GM21576 (cell line): ENCODE data around the gene PDZRN4.
A peak's percentile ranks its signal among the peaks of the same experiment; 100 is the strongest.
"Not testable (repeated sequence)": the region's sequence is repeated elsewhere in the genome, so short reads cannot be mapped to it uniquely, and the experiment has no call there.

ENCODE experiments used
- ATAC-seq: cut with Tn5 transposase; IDR thresholded peaks from one replicate; pipeline ENCODE4 v1.9.1; 2021; ENCODE audit warnings: mild to moderate bottlenecking, moderate library complexity; ENCODE audit not compliant: unreplicated experiment

The PDZRN4 gene

GRCh38 chr12:41213107-41213506 is 25.0 kb downstream of the PDZRN4 start:
- no peak for ATAC-seq

DNA sequence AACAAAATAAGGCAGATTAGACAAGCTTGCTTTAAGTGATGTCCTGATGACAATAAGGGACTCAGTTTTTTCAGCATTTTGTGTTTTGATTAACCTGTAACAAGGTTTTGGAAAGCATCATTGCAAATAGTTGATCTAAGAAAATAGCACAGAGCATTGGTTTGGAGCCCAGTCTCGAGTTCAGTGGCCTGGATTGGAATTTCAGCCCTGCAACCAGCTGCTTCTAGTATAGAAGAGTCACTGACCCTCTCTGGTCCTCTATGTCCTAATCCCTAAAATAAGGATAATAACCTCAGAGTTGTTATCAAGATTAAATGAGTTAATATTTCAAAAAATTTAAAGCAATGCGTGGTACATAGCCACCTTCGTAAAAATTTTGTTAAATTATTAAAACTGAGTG is 25.5 kb downstream of the PDZRN4 start:
- ATAC-seq = no peak

DNA sequence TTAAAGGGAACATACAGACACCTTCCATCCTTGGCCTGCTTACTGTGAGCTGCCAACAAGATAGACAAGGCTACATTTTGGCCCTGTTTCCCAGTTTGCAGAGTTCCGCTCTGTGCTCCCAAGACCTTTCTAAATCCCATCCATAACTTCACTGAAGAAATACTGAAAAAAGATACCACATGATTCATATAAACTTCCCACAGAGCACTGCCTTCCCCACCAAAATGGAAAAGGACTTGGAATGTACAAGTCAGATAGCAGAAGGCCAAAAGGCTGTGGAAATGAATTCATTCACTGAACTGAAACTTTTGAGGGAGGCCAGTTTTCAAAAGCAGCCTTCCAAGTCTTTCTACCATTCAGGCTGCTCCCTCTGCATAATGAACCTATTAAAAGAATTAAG is 29.6 kb downstream of the PDZRN4 start:
- no peak for ATAC-seq

- ATAC-seq = no peak
Measured at GRCh38 chr12:41220931-41221330, 32.8 kb downstream of the PDZRN4 start.

DNA sequence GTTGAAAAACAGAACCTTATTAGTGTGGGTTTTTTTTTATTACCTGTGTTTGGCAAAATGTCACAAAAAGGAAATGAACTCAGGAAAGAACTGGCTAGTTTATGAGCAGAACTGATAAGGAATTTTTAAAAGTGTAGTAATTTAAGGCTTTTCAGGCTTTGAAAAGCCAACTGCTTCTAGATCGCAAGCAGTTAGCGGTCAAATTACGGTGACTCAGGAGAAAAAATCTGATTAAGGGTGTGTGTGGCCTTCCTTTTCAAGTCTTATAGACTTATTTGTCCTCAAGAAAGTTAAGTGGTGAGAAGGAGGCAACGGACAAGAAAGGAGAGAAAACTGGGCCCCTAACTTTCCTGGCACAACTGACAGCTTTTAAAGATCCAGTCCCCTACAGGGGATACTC is 33.4 kb downstream of the PDZRN4 start:
- ATAC-seq = no peak

DNA sequence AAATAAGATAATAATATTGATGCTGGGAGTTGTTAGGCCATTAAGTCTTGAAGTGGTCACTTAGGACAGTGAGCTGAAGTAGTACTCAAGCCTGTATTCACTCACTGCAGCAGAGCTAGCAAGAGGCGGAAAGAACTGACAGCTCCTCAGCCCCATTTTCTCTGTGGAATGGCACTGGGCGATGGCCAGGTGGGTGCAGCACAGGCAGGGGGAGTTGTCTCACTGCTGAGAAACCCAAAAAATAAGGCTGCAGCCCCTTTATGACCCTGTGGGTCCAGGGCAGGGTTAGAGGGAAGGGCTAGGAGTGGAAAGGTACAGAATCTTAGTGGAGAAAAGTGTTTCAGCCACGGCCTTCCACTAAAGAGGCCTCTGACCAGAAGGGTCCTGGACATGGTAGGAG is 35.5 kb downstream of the PDZRN4 start:
- ATAC-seq = no peak

- no peak for ATAC-seq
Measured at GRCh38 chr12:41224066-41224465, 35.9 kb downstream of the PDZRN4 start.

GRCh38 chr12:41225179-41225578 is 37.1 kb downstream of the PDZRN4 start:
- no peak for ATAC-seq

GRCh38 chr12:41228066-41228820 is 40.1 kb downstream of the PDZRN4 start:
- ATAC-seq = no peak

GRCh38 chr12:41230756-41231155 is 42.6 kb downstream of the PDZRN4 start:
- no peak for ATAC-seq

DNA sequence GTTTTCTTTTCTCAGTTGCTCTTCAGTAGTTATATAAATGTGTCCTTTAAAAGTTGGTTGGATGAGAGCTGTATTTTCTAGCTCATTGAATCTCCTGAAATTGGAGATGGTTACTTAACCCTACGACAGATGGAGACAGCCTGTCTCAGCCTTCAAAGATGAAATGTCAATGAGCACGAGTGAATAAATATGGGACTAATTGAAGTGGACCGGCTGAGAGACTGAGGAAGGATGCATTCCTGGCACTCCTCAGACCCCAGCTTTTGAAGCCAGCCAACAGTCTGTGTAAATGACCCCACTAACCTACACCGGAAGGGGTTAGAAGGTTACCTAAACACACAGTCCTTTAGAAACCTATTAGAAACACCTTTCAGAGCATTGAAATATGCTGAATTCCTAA is 46.6 kb downstream of the PDZRN4 start:
- no peak for ATAC-seq

GRCh38 chr12:41242603-41243002 is 54.5 kb downstream of the PDZRN4 start:
- no peak for ATAC-seq

GRCh38 chr12:41248391-41248790 is 60.3 kb downstream of the PDZRN4 start:
- ATAC-seq = no peak

GRCh38 chr12:41250748-41251147 is 62.6 kb downstream of the PDZRN4 start:
- ATAC-seq = no peak

DNA sequence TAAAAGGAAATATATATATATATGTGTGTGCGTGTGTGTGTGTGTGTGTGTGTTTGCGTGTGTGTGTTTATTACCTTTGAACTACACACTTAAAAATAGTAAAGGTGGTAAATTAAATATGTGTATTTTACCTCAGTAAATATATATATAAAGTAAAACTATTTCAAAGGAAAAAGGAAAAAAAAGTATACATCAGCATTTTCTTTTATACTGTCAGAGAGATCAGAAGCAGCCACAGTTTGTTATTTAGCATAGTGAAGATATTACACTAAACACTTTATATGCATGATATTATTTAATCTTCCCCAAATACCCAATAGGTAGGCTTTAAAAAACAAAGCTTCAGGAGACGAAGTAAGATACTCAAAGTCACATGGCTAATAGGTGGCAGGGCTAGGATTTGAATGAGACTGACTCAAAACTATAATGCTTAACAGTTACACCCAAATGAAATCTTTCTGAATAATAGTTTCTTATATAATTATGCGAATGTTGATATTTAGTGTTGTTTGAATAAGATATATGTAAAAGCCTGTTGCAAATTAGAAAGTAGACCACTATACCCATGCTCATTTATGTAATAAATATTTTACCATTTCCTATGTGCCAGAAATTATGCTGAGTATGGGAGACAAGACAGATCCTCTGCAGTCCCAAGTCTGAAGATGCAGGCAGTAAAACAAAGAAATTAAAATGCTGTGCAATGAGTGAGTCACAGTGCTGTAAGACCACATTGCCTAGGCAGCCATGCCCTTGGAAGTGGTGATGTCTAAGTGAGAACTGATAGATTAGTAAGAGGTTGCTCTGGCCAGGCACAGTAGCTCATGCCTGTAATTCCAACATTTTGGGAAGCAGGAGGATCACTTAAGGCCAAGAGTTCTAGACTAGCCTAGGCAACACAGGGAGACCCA is 66.1 kb downstream of the PDZRN4 start:
- ATAC-seq = no peak

- not testable (repeated sequence) for ATAC-seq
Measured at GRCh38 chr12:41263196-41263595, 75.1 kb downstream of the PDZRN4 start.

GRCh38 chr12:41264281-41264680 is 76.2 kb downstream of the PDZRN4 start:
- no peak for ATAC-seq

DNA sequence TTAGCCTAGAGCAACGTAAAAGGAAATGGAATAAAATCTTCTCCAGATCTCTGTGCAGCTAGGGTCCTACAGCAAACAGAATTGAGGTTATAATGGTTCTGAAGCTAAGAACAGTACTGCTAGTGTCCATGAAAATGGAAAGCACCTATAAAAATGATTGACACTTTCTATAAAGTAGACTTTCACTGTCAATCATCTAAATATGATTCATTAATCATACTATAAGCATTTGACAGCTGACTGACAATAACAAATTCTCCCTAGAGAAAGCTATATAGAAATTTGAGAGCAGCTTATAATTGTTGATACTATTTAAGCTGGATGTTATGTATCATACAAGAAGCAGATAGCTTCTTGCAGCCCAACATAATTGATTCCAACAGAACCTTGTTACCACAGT is 80.9 kb downstream of the PDZRN4 start:
- no peak for ATAC-seq

DNA sequence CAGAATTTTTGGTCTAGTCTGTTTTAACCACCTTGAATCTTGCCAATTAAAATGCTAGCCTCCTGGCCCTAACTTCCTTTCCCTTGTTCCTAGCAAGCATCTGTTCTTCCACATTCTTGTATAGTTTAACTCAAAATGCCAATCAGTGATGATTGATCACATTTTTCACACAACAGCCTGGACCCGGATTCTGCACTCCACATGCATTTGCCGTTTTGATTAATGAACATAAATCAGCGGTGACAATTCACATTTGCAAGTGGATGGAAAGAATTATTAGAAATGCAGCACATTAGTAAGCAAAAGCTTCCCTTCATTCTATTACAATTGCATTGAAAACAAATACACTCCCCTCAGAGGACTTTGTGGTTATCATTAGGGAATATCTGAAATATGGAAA is 83.4 kb downstream of the PDZRN4 start:
- ATAC-seq = no peak

GRCh38 chr12:41274643-41275042 is 86.5 kb downstream of the PDZRN4 start:
- ATAC-seq = no peak

GRCh38 chr12:41277100-41277945 is 89.2 kb downstream of the PDZRN4 start:
- peak; percentile 55 for ATAC-seq
